GM19455 (cell line): ENCODE results near the gene SUSD6.

Source experiments
- ATAC-seq: cut with Tn5 transposase; IDR thresholded peaks from one replicate; pipeline ENCODE4 v1.9.1; 2021; ENCODE audit not compliant: unreplicated experiment

SUSD6 gene, protein sequence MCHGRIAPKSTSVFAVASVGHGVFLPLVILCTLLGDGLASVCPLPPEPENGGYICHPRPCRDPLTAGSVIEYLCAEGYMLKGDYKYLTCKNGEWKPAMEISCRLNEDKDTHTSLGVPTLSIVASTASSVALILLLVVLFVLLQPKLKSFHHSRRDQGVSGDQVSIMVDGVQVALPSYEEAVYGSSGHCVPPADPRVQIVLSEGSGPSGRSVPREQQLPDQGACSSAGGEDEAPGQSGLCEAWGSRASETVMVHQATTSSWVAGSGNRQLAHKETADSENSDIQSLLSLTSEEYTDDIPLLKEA

DNA sequence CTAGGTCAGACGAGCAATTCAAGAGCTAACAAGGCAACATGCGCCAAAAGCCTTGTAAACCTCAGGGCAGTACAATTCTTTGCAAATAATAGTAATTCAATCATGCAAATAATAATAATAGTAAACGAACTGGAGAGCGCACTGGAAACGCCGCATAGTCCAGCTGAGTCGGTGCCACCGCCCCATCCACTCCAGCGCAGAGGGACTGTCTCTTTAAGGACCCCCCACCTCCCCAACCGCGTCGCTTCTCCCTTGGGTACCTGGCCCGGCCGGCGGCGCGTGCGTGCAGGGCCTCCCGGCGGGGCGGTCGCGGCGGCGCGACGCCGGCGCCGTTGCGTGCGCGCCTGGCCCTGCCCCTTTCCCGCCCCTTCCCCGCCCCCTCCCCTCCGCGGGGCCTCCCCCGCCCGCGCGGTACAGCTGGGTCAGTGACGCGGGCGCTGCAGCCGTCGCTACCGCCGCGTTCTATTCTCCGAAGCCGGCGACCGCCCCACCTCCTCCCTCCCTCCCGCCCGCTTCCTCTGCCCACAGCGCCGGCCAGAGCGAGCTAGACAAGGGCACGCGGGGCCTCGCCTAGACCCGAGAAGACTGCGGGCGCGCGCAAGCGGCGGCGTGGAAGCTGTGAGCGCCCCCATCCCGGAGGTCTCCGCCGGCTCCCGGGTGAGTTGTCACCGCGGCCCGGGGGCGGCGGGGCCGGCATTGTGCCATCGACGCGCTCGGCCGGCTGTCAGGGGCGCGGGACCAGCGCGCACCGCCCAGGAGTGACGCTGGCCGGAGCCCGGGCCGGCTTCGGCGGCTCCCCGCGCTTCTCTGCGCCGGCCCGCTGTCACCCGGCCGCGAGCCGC lies at the start of gene SUSD6:
TSS of gene SUSD6 (plus strand) at position 425 of the 842 bp plus-strand sequence. CDS start 46,997 bp downstream, outside the sequence.
- peak; percentile 57 for ATAC-seq

DNA sequence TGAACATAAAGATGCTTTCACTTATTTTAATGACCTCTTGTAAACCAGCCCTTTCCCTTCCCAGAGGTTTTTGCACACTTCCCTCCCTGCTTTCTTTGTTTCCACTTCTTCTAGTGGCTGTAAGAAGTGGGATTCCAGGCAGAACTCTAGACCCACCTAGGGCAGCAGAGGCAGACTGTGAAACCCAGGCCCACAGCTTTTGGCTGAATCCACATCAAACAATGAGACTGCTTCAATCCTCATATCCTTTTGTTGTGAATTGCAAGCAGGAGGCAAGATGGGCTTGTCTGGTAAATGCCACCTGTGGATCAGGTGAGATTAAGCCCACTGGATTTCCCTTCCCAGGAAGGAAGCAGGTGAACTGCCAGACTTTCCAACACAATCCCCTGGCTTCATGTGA lies 49.5 kb upstream of the SUSD6 start:
- ATAC-seq, result no peak

DNA sequence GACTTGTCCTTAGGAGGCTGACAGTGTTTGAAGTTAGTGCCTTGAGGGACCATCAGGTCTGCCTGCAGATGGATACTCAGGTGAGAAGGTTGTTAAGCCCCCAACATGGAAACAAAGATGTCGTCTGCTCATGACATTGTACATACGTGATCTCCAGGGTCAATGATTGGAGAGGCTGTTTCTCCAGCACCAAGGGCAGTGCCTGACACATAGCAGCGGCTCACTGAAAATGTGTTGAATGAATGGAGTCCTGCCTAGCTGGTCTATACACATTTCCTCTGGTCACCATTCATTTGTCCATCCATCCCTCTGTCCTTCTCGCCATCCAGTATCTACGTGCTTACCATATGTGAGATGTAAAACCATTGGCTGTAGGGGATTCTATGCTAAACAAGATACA lies 43.8 kb upstream of the SUSD6 start:
- ATAC-seq, result no peak

DNA sequence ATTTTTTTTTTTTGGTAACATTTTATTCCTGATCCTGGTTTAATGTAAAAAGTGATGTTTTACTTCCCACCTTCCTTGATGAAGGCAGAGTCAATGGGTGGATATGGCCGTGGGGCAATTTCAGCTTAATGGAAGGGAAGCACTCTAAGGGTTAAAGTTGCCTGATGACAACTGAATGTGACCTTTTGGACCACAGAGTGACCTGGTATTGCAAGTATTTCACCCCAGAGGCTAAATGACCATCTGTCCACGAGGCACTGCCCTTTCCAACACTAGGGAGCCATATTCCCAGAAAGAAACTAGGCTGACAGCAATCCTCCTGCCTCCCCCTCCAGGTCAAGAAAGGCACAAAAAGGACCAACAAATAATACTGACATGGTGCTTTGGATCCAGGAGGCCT lies 41.5 kb upstream of the SUSD6 start:
- no peak for ATAC-seq

DNA sequence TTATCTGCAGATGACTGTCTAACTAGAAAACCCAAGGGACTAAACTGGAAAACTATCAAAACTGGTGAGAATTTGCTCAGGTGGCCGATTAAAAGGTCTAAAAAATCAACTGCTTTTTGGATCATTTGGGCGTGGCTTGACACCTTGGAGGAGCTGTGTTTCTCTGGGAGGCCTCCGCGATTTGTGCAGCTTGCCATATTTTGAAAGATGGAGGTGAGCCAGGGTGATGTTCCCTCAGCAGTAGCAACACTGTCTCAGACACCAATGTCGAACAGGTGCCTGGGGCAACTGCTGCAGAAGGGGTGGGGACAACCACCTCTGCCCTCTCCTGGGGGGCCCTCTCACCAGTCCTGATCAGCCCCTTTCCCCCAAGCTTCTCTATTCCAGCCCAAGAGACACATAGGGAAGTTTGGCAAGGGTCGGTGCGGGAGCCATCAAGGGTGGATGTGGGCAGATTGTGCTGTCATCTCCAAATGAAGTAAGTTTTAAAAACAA lies 40.5 kb upstream of the SUSD6 start:
- no peak for ATAC-seq

DNA sequence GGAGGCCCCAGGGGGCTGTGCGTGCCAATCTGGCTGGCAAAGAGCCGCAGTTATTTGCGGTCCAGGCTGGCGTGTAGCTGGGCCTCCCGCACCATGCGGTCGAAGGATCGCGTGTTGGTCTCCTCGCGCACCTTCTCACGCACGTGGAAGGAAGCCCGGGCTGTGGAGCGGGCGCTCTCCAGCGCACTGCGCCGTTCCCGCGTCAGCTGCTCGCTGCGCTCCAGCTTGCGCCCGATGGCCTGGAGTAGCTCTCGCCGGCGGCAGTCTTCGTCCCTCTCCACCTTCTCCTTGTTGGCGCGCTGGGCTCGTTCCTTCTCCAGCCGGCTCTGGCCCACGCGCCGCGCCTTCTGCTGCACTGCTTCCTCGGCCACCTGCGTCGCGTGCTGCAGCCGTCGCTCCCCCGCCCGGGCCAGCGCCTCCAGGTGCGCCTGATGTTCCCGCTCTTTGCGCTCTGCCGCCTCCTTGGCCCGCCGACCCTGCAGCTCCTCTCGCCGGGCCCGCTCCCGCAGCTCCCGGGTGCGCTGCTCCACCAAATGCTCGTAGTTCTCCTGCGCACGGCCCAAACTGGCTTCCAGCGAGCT lies 39.9 kb upstream of the SUSD6 start:
- ATAC-seq, result no peak

DNA sequence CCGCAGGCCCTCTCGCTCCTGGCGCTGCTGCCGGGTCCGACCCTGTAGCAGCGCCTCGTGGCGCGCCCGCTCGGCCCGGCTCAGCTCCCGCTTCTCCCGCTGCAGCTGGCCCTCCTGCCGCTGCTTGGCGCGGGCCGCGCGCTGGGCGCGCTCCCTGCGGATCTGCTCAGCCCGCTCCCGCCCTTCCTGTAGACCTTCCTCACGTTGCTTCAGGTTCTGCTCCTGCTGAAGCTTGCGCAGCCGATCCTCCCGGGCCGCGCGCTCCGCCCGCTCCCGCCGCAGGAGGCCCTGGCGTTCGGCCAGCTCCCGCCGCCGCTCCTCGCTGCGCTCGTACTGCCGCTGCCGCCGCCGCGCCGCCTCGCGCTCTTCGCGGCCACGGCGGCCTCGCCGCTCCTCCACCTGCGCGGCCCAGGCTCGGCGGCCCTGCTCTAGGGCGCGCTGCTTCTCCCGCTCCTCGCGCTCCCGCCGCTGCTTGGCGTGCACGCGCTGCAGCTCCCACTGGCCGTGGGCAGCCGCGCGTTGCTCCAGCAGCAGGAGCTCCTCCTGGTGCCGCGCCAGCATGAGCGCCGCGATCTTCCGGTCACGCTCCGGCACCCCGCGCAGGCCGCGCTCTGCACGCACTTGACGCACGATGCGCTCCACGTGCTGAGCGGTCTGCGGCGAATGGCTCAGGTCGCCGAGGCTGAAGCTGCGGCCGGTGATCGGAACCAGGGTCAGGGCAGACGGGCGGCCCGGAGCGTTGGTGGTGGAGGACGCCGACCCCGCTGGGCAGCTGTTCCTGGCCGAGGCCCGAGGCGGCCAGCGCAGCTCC lies 39.2 kb upstream of the SUSD6 start:
- no peak for ATAC-seq

DNA sequence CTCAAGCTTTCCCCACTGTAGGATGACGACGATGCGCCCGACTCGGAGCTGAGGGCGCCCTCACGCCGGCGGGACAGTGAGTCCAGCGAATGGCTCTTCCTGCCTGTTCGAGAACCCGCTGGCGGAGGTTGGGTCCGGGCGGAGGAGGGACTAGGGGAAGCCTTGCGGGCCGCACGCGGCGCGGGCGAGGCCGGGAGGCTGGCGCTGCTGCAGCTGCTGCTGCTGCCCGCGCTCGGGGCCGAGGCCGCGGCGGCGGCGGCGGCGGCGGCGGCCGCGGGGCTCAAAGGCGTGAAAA lies 38.6 kb upstream of the SUSD6 start:
- no peak for ATAC-seq

DNA sequence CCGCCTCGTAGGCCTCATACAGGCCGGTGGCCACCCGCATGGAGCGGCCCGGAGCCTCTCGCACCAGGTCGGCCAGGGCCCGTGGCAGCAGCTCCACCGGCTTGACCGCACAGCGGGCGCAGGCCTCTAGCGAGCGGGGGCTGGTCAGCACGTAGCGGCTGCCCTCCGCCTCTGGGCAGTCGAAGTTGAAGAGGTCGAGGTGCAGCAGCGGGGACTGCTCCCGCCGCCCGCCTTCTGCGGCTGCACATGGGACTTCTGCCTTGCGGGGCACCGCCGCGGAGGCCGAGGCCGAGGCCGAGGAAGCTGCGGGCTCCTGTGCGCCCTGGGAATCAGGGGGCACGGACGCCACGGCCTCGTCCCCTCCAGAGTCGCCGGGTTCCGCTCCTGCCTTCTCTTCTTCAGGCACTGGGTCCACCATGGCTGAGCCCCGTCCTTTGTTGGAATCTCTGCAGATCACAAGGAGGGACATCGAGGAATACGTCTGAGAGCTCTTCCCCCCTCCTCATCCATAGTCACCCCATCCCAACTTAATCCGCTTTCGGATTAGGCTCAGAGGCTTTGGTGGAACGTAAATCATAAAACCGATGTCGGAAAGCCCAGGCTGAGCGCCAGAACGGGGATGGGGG lies 38.1 kb upstream of the SUSD6 start:
- ATAC-seq, result no peak

DNA sequence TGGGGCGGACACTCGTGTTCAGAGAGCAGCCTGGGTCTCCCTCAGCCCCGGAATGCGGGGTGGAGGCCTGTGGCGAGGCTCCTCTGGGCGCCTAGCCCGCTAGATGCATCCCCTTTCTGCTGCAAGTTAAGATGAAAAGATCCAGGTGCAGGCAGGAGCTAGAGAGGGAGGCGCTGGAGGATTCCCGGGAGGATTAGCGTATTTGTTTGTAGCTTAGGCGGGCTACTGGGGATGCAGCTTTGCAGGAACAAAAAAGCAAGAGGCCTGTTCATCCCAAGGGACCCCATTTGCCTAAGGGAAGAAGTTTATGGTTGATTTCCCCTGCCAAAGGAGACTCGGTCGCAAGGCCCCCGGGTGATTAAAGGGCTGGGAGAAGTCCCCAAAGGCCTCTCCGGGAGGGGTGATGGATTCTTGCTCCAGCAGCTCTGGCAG lies 37.5 kb upstream of the SUSD6 start:
- ATAC-seq, result no peak

DNA sequence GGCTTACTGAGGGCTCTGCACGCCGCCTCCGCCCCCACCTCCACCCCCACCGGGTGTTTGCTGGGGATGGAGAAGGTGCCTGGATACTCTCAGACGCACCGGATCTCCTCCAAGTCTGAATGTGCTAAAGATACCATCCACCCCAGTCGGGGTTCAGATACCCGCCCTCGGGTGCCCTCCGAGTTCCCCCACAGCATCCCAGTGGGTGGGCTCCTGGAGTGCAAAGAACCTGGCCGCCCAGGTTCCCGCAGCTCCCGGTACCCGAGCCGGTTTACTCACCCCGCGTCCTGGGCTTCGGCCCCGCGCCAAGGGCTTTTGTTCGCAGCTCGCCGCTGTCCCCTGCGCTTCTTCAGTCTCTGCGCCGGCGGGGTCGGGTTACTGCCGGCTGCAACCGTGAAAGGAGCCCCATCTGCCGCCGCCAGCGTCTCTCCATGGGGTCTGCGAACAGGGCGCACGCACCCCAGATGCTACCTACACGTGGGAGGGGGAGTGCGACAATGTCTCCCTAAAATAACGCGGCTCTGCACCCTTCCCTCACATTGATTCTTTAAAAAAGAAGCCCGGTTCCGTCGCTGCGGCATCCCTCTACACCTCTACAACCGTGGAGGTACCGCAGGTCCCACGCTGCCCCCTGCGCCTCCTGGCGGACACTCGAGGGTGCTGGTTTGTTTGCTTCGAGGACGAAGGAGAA lies 37.0 kb upstream of the SUSD6 start, which contains the start of gene CCDC177:
TSS of gene CCDC177 (minus strand) at position 609 of the 691 bp plus-strand sequence. CDS start 1,249 bp downstream, outside the sequence.
- ATAC-seq, result no peak

DNA sequence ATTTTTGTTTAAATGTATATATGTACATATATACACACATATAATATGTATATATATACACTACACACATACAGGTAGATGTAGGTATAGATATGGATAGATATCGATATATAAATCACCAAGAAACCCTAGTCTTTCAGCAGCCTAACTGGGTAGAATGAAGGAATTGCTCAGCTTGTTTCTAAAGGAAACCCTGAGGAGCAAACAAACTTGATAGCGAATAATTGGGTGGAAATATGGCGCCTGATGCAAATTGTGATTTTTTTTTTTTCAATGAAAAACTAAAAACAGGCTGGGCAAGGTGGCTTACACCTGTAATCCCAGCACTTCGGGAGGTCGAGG lies 36.5 kb upstream of the SUSD6 start:
- ATAC-seq, result no peak

DNA sequence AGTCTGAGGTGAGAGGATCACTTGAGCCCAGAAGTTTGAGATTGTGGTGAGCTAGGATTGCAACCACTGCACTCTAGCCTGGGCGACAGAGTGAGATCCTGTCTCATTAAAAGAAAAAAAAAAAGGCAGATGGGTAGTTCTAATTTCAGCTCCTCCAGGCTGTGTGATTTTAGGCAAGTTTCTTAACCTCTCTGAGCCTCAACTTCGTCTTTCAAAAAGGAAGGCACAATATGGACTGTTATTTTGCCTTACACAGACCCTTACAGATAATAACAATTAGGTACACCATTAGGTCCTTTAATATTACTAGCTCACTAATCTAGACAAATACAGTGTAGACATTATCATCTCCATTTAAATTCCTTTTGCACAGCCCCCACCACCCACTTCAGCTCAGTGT lies 31.9 kb upstream of the SUSD6 start:
- no peak for ATAC-seq

DNA sequence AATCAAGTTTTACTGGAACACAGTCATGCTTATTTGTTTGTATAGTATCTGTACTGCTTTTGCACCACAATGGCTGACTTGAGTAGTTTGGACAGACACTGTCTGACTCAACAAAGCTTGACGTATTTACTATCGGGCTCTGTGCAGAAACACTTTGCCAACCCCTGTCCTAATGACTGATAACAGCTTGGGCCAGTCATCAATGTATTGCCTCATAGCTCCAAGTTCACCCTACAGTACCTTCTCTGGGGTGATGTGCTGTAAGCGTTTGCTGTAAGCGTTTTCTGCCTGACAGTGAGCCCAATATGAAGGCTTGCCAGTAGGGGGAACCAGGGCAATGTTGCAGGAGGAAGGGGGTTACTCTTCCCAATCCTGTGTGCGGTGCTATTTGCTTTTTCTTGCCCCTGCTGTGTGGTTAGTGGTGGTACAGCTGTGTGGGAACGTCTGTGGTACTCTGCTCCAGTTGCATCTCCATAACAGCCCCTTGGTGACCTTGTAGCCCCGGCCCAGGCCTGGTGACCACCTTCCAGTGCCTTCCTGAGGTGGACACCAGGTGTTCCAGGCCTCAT lies 31.3 kb upstream of the SUSD6 start:
- ATAC-seq, result no peak

DNA sequence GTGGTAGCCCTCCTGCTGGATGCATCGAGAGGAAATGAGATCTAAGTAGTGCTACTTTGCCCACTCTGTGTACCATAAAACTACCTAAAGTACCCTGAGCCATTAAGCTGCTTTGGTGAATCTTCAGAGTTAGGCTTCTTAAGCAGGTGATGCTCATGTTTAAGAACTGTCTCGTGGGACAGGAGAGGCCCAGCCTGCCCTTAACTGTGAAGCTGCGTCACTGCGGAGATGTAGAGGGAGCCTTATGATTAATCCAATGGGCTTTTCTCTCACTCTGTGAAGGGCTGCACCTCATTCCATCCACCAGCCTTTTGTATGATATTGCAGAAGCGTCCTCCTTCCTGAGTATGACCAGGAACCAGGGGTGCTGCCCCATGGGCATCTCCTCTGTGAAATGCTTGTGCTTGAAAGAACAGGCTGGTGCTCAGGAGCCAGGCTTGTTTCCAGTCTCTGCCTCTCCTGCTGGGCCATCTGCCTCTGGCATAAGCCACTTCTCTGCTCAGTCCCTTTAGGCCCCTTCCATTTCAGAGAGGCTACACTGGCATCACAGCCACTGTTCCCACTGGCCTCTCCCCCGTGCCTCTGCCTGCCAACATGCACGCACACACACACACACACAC lies 30.0 kb upstream of the SUSD6 start:
- no peak for ATAC-seq

DNA sequence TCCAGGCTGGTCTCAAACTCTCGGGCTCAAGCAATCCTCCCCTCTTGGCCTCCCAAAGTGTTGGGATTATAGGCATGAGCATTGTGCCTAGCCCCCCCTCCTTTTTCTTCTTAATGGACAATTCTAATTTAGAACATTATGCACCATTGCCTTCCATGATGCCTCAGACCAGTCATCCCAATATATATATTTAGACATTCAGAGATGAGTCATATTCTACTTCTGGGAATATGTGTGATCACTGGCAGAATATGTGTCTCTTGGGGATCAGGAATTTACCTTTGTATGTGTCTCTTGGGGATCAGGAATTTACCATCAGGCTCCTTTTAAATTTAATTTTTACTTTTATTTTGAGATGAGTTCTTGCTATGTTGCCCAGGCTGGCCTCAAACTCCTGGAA lies 29.2 kb upstream of the SUSD6 start:
- no peak for ATAC-seq

DNA sequence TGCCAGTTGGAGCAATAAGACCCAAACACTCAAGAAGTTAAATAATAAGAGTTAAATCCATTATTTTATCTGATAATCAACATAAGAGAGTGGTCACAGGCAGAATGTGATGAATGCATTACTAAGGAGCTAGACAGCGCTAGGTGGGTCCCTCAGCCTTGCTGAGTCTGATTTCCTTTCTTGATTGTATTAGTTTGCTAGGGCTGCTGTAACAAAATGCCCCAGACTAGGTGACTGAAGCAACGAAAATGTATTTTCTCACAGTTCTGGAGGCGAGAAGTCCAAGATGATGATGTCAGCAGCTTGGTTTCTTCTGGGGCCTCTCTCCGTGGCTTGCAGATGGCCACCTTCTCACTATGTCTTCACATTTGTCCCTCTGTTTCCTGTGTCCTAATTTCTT lies 28.6 kb upstream of the SUSD6 start:
- no peak for ATAC-seq

DNA sequence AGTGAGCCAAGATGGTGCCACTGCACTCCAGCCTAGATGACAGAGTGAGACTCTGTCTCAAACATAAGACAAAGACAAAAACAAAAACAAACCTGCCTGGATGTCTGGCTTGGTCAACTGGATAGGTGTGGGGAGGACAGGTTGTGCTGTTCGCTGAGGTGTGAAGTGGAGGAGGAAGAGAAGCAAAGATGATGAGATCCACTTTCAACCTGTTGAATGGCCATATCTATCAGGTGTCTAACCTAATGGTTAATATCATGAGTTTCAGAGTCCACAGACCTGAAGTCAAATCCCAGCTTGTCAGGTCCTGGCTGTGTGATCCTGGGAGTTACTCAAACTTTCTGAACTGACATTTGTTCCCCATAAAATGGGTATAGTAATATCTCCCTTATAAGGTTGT lies 27.0 kb upstream of the SUSD6 start:
- no peak for ATAC-seq

DNA sequence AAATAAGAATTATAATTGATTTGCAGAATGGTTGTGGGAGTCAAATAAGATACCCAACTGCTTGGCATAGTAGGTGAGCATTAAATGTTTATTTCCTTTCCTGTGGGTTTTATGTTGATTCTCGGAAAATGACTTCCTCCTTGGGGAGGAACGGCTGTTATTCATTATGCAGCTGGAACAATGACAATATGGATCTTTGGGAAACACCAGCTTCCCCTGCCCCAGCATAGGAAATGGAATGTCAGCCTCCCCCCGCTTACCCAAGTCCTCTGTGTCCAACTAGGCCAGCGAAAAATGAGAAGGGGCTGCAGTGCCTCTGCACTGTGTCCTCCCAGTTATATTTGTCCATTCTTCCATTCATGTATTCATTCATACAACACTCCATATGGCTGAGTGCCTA lies 25.0 kb upstream of the SUSD6 start:
- ATAC-seq, result no peak
